ENCODE data around the gene ABLIM1. TPM values are rescaled to one million over a fixed set of nuclear protein-coding genes. Genes with fewer than 3 reads are reported as not detected.

The ABLIM1 gene
- total RNA-seq, 1 experiment from 2014 or later = 62.1 TPM

DNA sequence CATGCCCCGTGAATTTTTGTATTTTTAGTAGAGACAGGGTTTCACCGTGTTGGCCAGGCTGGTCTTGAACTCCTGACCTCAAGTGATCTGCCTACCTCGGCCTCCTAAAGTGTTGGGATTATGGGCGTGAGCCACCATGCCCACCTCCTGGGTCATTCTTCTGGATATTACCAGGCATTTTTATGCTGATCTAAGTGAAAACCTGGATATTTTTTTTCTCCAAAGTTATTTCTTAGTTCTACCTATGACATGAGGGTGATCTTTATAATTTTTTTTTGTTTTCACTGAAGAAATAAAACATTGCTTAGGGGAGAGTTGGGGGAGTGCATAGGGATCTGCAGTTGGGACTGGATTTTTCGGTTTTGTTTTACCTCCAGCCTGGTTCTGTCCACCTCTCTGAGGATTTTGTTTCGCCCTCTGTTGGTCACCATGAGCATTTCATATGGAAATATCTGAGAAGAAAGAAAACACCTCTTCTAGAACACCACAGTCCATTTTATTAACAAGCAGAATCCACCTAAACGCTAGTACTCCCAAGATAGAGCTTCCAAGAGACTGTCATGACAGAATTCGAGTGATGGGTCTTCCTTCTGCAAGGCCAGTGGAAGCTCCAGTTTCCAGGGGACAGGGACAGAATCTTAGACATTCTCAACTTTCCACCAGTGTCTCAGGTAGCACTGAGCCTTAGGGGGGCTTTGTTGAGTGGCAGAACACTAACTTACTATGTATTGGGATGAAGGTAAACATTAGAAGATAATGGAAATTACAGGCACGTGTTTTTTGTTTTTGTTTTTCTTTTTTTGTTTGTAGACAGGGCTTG lies 220.4 kb downstream of the ABLIM1 start (continued):
- TF ChIP-seq ZNF281 (CRISPR knock-in tag; IDR thresholded peaks at IDR 0.05) = no peak
- TF ChIP-seq, protein P1, sequence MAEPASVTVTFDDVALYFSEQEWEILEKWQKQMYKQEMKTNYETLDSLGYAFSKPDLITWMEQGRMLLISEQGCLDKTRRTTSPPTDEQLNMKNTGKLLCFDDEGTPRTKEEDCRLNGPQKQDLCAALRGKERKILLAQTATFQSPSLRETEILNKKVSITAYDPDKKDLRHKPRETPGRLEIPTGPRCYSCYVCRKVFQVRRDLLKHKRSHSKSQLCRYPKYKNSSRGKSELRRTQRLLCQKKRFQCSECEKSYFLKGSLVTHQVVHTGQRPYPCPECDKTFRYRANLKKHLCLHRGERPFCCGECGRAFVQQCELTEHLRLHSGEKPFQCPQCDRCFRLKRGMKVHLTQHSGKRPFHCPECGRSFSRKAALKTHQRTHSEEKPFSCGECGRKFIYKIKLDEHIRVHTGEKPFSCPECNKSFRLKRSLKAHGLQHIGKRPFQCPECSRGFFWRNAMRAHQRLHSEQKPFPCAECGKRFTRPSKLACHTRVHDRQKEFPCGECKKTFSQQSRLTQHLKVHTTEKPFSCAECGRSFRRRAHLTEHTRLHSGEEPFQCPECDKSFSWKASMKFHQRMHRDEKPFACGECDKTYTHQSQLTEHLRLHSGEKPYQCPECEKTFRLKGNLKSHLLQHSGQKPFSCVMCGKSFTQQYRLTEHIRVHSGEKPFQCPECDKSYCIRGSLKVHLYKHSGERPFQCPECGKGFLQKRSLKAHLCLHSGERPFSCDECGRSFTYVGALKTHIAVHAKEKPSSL (CRISPR knock-in tag; conservative IDR thresholded peaks at IDR 0.05) = no peak
- TF ChIP-seq SOX15 (CRISPR knock-in tag; IDR thresholded peaks at IDR 0.05) = no peak
- TF ChIP-seq SMAD3 (CRISPR knock-in tag; IDR thresholded peaks at IDR 0.05; ENCODE audit: borderline replicate concordance) = no peak
- TF ChIP-seq ZNF219 (CRISPR knock-in tag; IDR thresholded peaks at IDR 0.05; ENCODE audit: borderline replicate concordance) = no peak
- TF ChIP-seq, protein P2, sequence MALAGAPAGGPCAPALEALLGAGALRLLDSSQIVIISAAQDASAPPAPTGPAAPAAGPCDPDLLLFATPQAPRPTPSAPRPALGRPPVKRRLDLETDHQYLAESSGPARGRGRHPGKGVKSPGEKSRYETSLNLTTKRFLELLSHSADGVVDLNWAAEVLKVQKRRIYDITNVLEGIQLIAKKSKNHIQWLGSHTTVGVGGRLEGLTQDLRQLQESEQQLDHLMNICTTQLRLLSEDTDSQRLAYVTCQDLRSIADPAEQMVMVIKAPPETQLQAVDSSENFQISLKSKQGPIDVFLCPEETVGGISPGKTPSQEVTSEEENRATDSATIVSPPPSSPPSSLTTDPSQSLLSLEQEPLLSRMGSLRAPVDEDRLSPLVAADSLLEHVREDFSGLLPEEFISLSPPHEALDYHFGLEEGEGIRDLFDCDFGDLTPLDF (CRISPR knock-in tag; IDR thresholded peaks at IDR 0.05) = no peak
- TF ChIP-seq, protein P3, sequence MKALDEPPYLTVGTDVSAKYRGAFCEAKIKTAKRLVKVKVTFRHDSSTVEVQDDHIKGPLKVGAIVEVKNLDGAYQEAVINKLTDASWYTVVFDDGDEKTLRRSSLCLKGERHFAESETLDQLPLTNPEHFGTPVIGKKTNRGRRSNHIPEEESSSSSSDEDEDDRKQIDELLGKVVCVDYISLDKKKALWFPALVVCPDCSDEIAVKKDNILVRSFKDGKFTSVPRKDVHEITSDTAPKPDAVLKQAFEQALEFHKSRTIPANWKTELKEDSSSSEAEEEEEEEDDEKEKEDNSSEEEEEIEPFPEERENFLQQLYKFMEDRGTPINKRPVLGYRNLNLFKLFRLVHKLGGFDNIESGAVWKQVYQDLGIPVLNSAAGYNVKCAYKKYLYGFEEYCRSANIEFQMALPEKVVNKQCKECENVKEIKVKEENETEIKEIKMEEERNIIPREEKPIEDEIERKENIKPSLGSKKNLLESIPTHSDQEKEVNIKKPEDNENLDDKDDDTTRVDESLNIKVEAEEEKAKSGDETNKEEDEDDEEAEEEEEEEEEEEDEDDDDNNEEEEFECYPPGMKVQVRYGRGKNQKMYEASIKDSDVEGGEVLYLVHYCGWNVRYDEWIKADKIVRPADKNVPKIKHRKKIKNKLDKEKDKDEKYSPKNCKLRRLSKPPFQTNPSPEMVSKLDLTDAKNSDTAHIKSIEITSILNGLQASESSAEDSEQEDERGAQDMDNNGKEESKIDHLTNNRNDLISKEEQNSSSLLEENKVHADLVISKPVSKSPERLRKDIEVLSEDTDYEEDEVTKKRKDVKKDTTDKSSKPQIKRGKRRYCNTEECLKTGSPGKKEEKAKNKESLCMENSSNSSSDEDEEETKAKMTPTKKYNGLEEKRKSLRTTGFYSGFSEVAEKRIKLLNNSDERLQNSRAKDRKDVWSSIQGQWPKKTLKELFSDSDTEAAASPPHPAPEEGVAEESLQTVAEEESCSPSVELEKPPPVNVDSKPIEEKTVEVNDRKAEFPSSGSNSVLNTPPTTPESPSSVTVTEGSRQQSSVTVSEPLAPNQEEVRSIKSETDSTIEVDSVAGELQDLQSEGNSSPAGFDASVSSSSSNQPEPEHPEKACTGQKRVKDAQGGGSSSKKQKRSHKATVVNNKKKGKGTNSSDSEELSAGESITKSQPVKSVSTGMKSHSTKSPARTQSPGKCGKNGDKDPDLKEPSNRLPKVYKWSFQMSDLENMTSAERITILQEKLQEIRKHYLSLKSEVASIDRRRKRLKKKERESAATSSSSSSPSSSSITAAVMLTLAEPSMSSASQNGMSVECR (CRISPR knock-in tag; IDR thresholded peaks at IDR 0.05; ENCODE audit: borderline replicate concordance) = no peak
- TF ChIP-seq NFATC4 (CRISPR knock-in tag; IDR thresholded peaks at IDR 0.05) = no peak
- TF ChIP-seq, protein P4, sequence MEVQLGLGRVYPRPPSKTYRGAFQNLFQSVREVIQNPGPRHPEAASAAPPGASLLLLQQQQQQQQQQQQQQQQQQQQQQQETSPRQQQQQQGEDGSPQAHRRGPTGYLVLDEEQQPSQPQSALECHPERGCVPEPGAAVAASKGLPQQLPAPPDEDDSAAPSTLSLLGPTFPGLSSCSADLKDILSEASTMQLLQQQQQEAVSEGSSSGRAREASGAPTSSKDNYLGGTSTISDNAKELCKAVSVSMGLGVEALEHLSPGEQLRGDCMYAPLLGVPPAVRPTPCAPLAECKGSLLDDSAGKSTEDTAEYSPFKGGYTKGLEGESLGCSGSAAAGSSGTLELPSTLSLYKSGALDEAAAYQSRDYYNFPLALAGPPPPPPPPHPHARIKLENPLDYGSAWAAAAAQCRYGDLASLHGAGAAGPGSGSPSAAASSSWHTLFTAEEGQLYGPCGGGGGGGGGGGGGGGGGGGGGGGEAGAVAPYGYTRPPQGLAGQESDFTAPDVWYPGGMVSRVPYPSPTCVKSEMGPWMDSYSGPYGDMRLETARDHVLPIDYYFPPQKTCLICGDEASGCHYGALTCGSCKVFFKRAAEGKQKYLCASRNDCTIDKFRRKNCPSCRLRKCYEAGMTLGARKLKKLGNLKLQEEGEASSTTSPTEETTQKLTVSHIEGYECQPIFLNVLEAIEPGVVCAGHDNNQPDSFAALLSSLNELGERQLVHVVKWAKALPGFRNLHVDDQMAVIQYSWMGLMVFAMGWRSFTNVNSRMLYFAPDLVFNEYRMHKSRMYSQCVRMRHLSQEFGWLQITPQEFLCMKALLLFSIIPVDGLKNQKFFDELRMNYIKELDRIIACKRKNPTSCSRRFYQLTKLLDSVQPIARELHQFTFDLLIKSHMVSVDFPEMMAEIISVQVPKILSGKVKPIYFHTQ (CRISPR knock-in tag; IDR thresholded peaks at IDR 0.05) = no peak
- TF ChIP-seq ATF6 (CRISPR knock-in tag; IDR thresholded peaks at IDR 0.05) = no peak
